Hepatocyte (in vitro differentiated cells): ENCODE measurements around the gene OPCML.

Experiments used
- EZH2 ChIP-seq: fragments of 200-600 bp; sonication (generic); IDR thresholded peaks from 2 replicates; pipeline ENCODE4 v1.6.1; 2016; ENCODE audit warnings: antibody characterized with exemption, mild to moderate bottlenecking, borderline replicate concordance
- TF ChIP-seq, protein P1 (sequence below): fragments of 200-600 bp; sonication (generic); IDR thresholded peaks from 2 replicates; pipeline ENCODE4 v1.5.1; 2016; ENCODE audit warnings: antibody characterized with exemption, mild to moderate bottlenecking; ENCODE audit not compliant: poor library complexity

DNA sequence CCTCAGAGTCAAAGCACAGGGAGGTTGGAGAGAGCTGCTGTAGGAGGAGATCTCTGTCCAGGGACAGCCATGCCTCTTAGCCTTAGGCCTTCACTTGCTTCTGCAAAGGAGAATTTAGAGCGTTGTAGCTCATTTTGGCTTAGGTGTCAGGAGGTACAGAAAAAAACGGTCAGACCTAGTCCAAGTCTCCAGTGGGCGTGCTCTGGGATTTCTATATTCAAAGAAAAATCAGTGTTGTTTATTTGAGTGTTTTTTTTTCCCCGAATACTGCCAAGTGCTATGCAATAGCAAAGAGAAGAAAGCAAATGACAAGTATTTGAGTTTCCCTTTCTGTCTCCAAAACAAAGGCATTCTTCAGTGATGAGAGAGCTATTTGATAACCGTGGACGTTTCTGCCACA, 22.7 kb upstream of the OPCML start:
- TF ChIP-seq, protein P1, sequence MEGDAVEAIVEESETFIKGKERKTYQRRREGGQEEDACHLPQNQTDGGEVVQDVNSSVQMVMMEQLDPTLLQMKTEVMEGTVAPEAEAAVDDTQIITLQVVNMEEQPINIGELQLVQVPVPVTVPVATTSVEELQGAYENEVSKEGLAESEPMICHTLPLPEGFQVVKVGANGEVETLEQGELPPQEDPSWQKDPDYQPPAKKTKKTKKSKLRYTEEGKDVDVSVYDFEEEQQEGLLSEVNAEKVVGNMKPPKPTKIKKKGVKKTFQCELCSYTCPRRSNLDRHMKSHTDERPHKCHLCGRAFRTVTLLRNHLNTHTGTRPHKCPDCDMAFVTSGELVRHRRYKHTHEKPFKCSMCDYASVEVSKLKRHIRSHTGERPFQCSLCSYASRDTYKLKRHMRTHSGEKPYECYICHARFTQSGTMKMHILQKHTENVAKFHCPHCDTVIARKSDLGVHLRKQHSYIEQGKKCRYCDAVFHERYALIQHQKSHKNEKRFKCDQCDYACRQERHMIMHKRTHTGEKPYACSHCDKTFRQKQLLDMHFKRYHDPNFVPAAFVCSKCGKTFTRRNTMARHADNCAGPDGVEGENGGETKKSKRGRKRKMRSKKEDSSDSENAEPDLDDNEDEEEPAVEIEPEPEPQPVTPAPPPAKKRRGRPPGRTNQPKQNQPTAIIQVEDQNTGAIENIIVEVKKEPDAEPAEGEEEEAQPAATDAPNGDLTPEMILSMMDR = no peak
- no peak for TF ChIP-seq EZH2
